Naive B cell (primary cell): Measurements from ENCODE around the gene ESYT2. TPM values are rescaled to one million over a fixed set of nuclear protein-coding genes. Genes with fewer than 3 reads are reported as not detected.
A peak's percentile ranks its signal among the peaks of the same experiment; 100 is the strongest.

Source experiments
- ATAC-seq, 2 donors: fragments of 150-1000 bp; cut with Tn5 transposase; 2 replicates each; pipeline ENCODE4 v1.10.0; 2021; ENCODE audit warnings: low read depth in 2 of 2, mild to moderate bottlenecking in 2 of 2, moderate library complexity in 2 of 2
- DNase-seq: peaks from one replicate; pipeline ENCODE4 v3.0.0; 2022
- H3K27ac Mint-ChIP-seq, 6 donors: one replicate each; pipeline ENCODE4 v1.8.0; 2020 to 2022; ENCODE audit warnings: mild to moderate bottlenecking in 6 of 6, mixed read lengths in 6 of 6, moderate library complexity in 5 of 6, inconsistent platforms in 2 of 6
- H3K27me3 Mint-ChIP-seq, 3 donors: one replicate each; pipeline ENCODE4 v1.8.0; 2021 to 2022; ENCODE audit warnings: mixed read lengths in 3 of 3, mild to moderate bottlenecking in 1 of 3
- H3K36me3 Mint-ChIP-seq, 2 donors: one replicate each; pipeline ENCODE4 v1.8.0; 2020 to 2022; ENCODE audit warnings: mixed read lengths in 2 of 2, inconsistent platforms in 1 of 2, mild to moderate bottlenecking in 1 of 2
- H3K4me1 Mint-ChIP-seq, 3 donors: one replicate each; pipeline ENCODE4 v1.8.0; 2020 to 2022; ENCODE audit warnings: mixed read lengths in 3 of 3, inconsistent platforms in 1 of 3, mild to moderate bottlenecking in 1 of 3, moderate library complexity in 1 of 3
- H3K4me3 Mint-ChIP-seq, 8 donors: one replicate each; pipeline ENCODE4 v1.8.0; 2020 to 2022; ENCODE audit warnings: mild to moderate bottlenecking in 8 of 8, mixed read lengths in 8 of 8, moderate library complexity in 8 of 8, inconsistent platforms in 2 of 8
- H3K9me3 Mint-ChIP-seq, 7 donors: one replicate each; pipeline ENCODE4 v1.8.0; 2020 to 2022; ENCODE audit warnings: mixed read lengths in 7 of 7, mild to moderate bottlenecking in 5 of 7, inconsistent platforms in 2 of 7, moderate library complexity in 1 of 7
- polyA plus RNA-seq, 6 donors: library from polyadenylated mRNA; unstranded; fragments of 300-500 nt; fragmentation: Illumina TruSeq; gene quantifications; one replicate each; pipeline ENCODE4 v1.2.3, GENCODE V29; 2021; ENCODE audit warnings: low read depth in 6 of 6

The ESYT2 gene
- polyA plus RNA-seq, 6 donors from 2014 or later: 15.4 to 23.0 (median 16.8) TPM

GRCh38 chr7:158732494-158733219, 96.7 kb downstream of the ESYT2 start:
- Mint-ChIP-seq H3K4me3 (no peak overlapping the region), H3K36me3 (peaks cover 17 to 21% of the 10 kb centered on the region in 2 donors), H3K4me1 (peaks cover 0 to 2% (median 0%) of the 10 kb centered on the region in 3 donors), H3K27me3 (no peaks in the 10 kb centered on the region), H3K9me3 (no peaks in the 10 kb centered on the region), H3K27ac (no peak overlapping the region)
- ATAC-seq: no peak
- no peak for DNase-seq

DNA sequence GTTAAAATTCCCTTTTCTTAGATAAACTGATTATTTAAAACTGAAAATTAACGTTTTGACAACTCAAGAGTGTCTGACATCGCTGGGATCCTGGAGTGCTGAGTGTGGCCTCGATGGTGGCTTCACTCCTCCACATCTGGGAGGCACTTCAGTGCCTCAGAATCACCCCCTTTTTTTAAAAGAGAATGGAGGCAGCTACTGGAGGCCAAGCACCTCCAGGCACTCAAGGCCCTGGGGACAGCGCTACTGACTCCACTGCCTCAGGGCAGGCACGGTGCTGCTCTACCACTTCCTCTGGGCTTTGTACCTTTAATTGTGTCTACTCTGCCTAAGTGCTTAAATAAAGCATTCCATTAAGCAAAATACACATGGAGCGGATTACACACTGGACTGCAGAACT, 97.5 kb downstream of the ESYT2 start:
- DNase-seq: no peak
- Mint-ChIP-seq H3K4me1 (peaks cover 0 to 2% (median 0%) of the 10 kb centered on the region in 3 donors), H3K27me3 (no peaks in the 10 kb centered on the region), H3K9me3 (no peaks in the 10 kb centered on the region), H3K36me3 (peaks cover 8 to 21% of the 10 kb centered on the region in 2 donors), H3K27ac (no peak overlapping the region), H3K4me3 (no peak overlapping the region)
- ATAC-seq: no peak

DNA sequence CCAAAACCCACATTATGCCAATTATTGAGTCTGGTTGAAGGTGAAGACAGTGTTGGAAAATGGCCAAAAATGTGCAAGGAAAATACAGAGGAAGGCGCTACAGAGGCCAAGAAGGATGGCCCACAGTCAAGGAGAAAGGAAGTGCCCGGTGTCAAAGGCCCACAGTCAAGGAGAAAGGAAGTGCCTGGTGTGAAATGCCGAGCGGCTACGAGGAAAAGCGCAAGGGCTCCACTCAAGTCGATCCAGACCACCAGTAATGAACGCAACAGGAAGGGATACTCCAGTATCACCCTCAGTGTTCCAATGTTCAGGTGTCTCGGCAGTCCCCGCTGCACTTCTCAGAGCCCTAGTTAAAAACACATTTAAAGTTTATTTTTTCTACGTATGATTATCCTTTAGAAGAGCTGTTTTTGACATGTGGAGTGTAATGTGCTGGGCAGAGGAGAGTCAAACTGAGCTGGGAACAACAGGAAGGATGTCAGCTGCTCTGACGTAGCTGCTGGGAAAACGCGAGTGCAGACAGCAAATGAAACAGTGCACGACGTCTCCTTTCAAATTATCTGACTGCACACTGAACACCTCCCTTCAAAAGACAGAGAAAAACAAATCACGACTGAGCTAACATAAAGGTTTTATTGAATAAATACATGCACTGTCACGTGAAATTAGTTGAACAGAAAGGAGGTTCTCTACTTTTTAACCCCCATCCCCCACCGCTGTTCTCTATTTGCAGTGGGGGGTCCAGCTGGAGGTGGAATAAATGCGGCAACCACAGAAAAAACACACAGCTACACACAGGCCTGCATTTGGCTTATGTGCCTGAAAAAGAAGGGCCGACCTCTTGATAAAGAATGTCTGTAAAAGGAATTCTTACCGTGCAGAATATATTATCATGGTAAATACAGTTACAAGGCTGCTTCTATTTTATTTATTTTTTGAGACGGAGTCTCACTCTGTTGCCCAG, 98.6 kb downstream of the ESYT2 start:
- no peak for DNase-seq
- H3K27ac Mint-ChIP-seq: peak overlapping the region in 4 of 6 donors; percentile 10 to 73 (median 27)
- no peak overlapping the region for H3K4me3 Mint-ChIP-seq
- peaks cover 7 to 21% of the 10 kb centered on the region in 2 donors for H3K36me3 Mint-ChIP-seq
- no peak for ATAC-seq
- H3K27me3 Mint-ChIP-seq: no peaks in the 10 kb centered on the region
- H3K4me1 Mint-ChIP-seq: peaks cover 0 to 2% (median 0%) of the 10 kb centered on the region in 3 donors
- H3K9me3 Mint-ChIP-seq: no peaks in the 10 kb centered on the region

- Mint-ChIP-seq H3K9me3 (no peaks in the 10 kb centered on the region), H3K4me1 (peaks cover 0 to 2% (median 0%) of the 10 kb centered on the region in 3 donors), H3K27me3 (peaks cover 0 to under 1% (median 0%) of the 10 kb centered on the region in 3 donors), H3K4me3 (no peak overlapping the region), H3K27ac (peak overlapping the region in 2 of 6 donors; percentile 10 to 30), H3K36me3 (peaks cover 4 to 18% of the 10 kb centered on the region in 2 donors)
- DNase-seq: no peak
- no peak for ATAC-seq
Measured at GRCh38 chr7:158729646-158730382, 99.5 kb downstream of the ESYT2 start.

- Mint-ChIP-seq H3K36me3 (peaks cover 0 to 13% of the 10 kb centered on the region in 2 donors), H3K4me3 (no peak overlapping the region), H3K27ac (peak overlapping the region in 1 of 6 donors; percentile 70), H3K9me3 (no peaks in the 10 kb centered on the region), H3K27me3 (peaks cover 0 to 7% (median 6%) of the 10 kb centered on the region in 3 donors), H3K4me1 (peaks cover 0 to 2% (median 0%) of the 10 kb centered on the region in 3 donors)
- no peak for ATAC-seq
- no peak for DNase-seq
Measured at GRCh38 chr7:158728911-158729645, 100.2 kb downstream of the ESYT2 start.

DNA sequence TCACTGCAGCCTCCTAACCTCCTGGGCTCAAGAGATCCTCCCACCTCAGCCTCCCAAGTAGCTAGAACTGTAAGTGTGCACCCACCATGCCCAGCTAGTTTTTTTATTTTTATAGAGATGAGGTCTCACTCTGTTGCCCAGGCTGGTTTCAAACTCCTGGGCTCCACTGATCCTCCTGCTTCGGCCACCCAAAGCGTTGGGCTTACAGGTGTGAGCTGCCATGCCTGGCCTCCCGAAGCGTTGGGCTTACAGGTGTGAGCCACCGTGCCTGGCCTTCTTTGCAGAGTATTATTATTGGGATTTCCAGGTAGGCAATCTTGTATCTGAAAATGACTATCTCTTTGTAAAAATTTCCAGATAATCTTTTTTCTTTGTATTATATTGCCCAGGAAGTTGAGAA, 101.6 kb downstream of the ESYT2 start:
- H3K27ac Mint-ChIP-seq: no peak overlapping the region
- peaks cover 0 to 4% (median 2%) of the 10 kb centered on the region in 3 donors for H3K4me1 Mint-ChIP-seq
- H3K27me3 Mint-ChIP-seq: peaks cover 0 to 8% (median 6%) of the 10 kb centered on the region in 3 donors
- H3K9me3 Mint-ChIP-seq: no peaks in the 10 kb centered on the region
- DNase-seq: no peak
- peaks cover 0 to 13% of the 10 kb centered on the region in 2 donors for H3K36me3 Mint-ChIP-seq
- no peak overlapping the region for H3K4me3 Mint-ChIP-seq
- no peak for ATAC-seq

DNA sequence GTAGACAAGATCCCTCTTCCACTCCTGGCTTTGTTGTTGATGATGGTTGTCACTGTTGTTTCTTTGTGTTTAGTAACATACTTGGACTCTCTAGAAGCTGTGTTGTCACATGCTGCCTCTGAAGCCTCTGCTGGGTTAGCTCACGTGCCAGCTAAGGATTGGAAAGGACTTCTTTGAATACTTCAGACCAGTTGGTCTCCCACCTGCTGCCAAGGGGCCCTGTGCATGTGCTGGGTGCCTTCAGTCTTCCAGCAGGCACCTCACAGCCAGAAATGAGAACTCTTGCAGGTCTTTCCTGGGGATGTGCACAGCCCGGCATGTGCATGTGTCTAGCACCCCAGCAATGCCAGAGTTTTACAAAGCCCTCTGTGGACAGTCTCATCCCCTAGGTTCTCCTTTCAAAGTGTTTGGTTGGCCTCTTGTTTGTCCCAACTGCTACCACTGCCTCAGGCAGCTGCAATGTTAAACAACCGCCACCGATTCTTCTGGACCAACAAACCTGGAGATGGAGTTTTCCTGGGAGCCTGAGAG, 103.0 kb downstream of the ESYT2 start:
- Mint-ChIP-seq H3K9me3 (no peaks in the 10 kb centered on the region), H3K4me1 (peaks cover 0 to 5% (median 2%) of the 10 kb centered on the region in 3 donors), H3K4me3 (peak overlapping the region in 1 of 8 donors; percentile 52), H3K36me3 (peaks cover 0 to 13% of the 10 kb centered on the region in 2 donors), H3K27ac (no peak overlapping the region), H3K27me3 (peaks cover 0 to 8% (median 6%) of the 10 kb centered on the region in 3 donors)
- no peak for ATAC-seq
- no peak for DNase-seq

GRCh38 chr7:158725506-158725800, 103.9 kb downstream of the ESYT2 start:
- Mint-ChIP-seq H3K9me3 (no peaks in the 10 kb centered on the region), H3K4me1 (peaks cover 0 to 5% (median 2%) of the 10 kb centered on the region in 3 donors), H3K36me3 (peaks cover 0 to 10% of the 10 kb centered on the region in 2 donors), H3K27ac (no peak overlapping the region), H3K27me3 (peaks cover 0 to 8% (median 6%) of the 10 kb centered on the region in 3 donors), H3K4me3 (no peak overlapping the region)
- ATAC-seq (no peak), DNase-seq (no peak)

GRCh38 chr7:158724658-158725505, 104.4 kb downstream of the ESYT2 start:
- ATAC-seq (no peak), DNase-seq (no peak)
- H3K36me3 Mint-ChIP-seq: peaks cover 0 to 4% of the 10 kb centered on the region in 2 donors
- H3K9me3 Mint-ChIP-seq: no peaks in the 10 kb centered on the region
- H3K4me3 Mint-ChIP-seq: no peak overlapping the region
- peak overlapping the region in 1 of 6 donors; percentile 38 for H3K27ac Mint-ChIP-seq
- H3K4me1 Mint-ChIP-seq: peaks cover 0 to 5% (median 2%) of the 10 kb centered on the region in 3 donors
- peaks cover 0 to 8% (median 6%) of the 10 kb centered on the region in 3 donors for H3K27me3 Mint-ChIP-seq

GRCh38 chr7:158723714-158724385, 105.5 kb downstream of the ESYT2 start:
- no peaks in the 10 kb centered on the region for H3K36me3 Mint-ChIP-seq
- peak overlapping the region in 1 of 8 donors; percentile 68 for H3K4me3 Mint-ChIP-seq
- ATAC-seq: no peak
- H3K27me3 Mint-ChIP-seq: peaks cover 0 to 8% (median 8%) of the 10 kb centered on the region in 3 donors
- H3K4me1 Mint-ChIP-seq: peaks cover 0 to 5% (median 2%) of the 10 kb centered on the region in 3 donors
- H3K9me3 Mint-ChIP-seq: no peaks in the 10 kb centered on the region
- H3K27ac Mint-ChIP-seq: no peak overlapping the region
- no peak for DNase-seq

- H3K27me3 Mint-ChIP-seq: peaks cover 0 to 14% (median 13%) of the 10 kb centered on the region in 3 donors
- no peaks in the 10 kb centered on the region for H3K36me3 Mint-ChIP-seq
- H3K9me3 Mint-ChIP-seq: no peaks in the 10 kb centered on the region
- peaks cover 0 to 5% (median 0%) of the 10 kb centered on the region in 3 donors for H3K4me1 Mint-ChIP-seq
- DNase-seq: no peak
- H3K4me3 Mint-ChIP-seq: no peak overlapping the region
- no peak overlapping the region for H3K27ac Mint-ChIP-seq
- ATAC-seq: no peak
Measured at GRCh38 chr7:158723266-158723665, 106.0 kb downstream of the ESYT2 start.
